HG02759 (cell line): ENCODE measurements around the gene CTSA.
A peak's percentile ranks its signal among the peaks of the same experiment; 100 is the strongest.

Source experiments
- ATAC-seq: cut with Tn5 transposase; IDR thresholded peaks from one replicate; pipeline ENCODE4 v1.9.1; 2021; ENCODE audit warnings: mild to moderate bottlenecking, moderate library complexity; ENCODE audit not compliant: unreplicated experiment

The CTSA gene

GRCh38 chr20:45890985-45891983, at the start of gene CTSA, which contains the start of gene NEURL2:
Gene CTSA (plus strand): TSS chr20:45891335. CDS start chr20:45891569, 234 bp downstream.
Gene NEURL2 (minus strand): TSS chr20:45891208. CDS start chr20:45890991, 217 bp downstream.
- ATAC-seq = peak; percentile 82

GRCh38 chr20:45841407-45842129, 49.6 kb upstream of the CTSA start:
- ATAC-seq = no peak

- no peak for ATAC-seq
Observed at GRCh38 chr20:45842169-45842812, 48.8 kb upstream of the CTSA start.

GRCh38 chr20:45843506-45843905, 47.6 kb upstream of the CTSA start:
- ATAC-seq = no peak

- no peak for ATAC-seq
Observed at GRCh38 chr20:45845452-45845851, 45.7 kb upstream of the CTSA start.

- ATAC-seq = no peak
Observed at GRCh38 chr20:45848421-45848820, 42.7 kb upstream of the CTSA start.

- ATAC-seq = no peak
Observed at GRCh38 chr20:45848969-45849582, 42.1 kb upstream of the CTSA start.

GRCh38 chr20:45850238-45850637, 40.9 kb upstream of the CTSA start:
- ATAC-seq = no peak

- ATAC-seq = no peak
Observed at GRCh38 chr20:45850926-45851325, 40.2 kb upstream of the CTSA start.

GRCh38 chr20:45851501-45851900, 39.6 kb upstream of the CTSA start:
- ATAC-seq = no peak

- no peak for ATAC-seq
Observed at GRCh38 chr20:45852326-45852725, 38.8 kb upstream of the CTSA start.

GRCh38 chr20:45853484-45853883, 37.7 kb upstream of the CTSA start:
- ATAC-seq = no peak

- peak; percentile 91 for ATAC-seq
Observed at GRCh38 chr20:45857114-45857881, 33.8 kb upstream of the CTSA start, which contains the start of the genes ACOT8 and ZSWIM3. Gene ACOT8 (minus strand): TSS chr20:45857392. CDS start chr20:45857315, 77 bp downstream. Gene ZSWIM3 (plus strand): TSS chr20:45857614. CDS start chr20:45857826, 212 bp downstream.

- peak; percentile 14 for ATAC-seq
Observed at GRCh38 chr20:45857882-45858216, 33.3 kb upstream of the CTSA start.

- ATAC-seq = no peak
Observed at GRCh38 chr20:45859916-45860315, 31.2 kb upstream of the CTSA start.

- ATAC-seq = no peak
Observed at GRCh38 chr20:45860560-45861220, 30.4 kb upstream of the CTSA start.

- ATAC-seq = no peak
Observed at GRCh38 chr20:45861221-45862075, 29.7 kb upstream of the CTSA start.
